GM23338 (cell line): ENCODE measurements around the gene NDUFAF8. TPM values are rescaled to one million over a fixed set of nuclear protein-coding genes. Genes with fewer than 3 reads are reported as not detected.

Source experiments
- ATAC-seq: fragments of 200-7000 bp; cut with Tn5 transposase; 3 replicates; pipeline ENCODE4 v1.9.1; 2020
- DNase-seq: peaks from one replicate; pipeline ENCODE4 v3.0.0-alpha.2; 2015; ENCODE audit warnings: low spot score
- H2AFZ ChIP-seq: fragments of 200-600 bp; sonication (generic); 2 replicates; pipeline ENCODE4 v1.8.0; 2016; ENCODE audit warnings: antibody characterized with exemption, mild to moderate bottlenecking, moderate library complexity
- H3F3A ChIP-seq: fragments of 200-600 bp; sonication (generic); replicated peaks from 2 replicates; pipeline ENCODE4 v1.8.0; 2017; ENCODE audit warnings: antibody characterized with exemption, mixed run types, low read depth
- H3K27ac ChIP-seq: fragments of 200-600 bp; sonication (generic); 2 replicates; pipeline ENCODE4 v1.6.1; 2016; ENCODE audit warnings: low read depth
- H3K27me3 ChIP-seq: fragments of 200-600 bp; sonication (generic); 2 replicates; pipeline ENCODE4 v1.8.0; 2016; ENCODE audit warnings: mild to moderate bottlenecking, mixed run types, moderate library complexity; ENCODE audit not compliant: insufficient read depth
- H3K36me3 ChIP-seq: fragments of 200-600 bp; sonication (generic); 2 replicates; pipeline ENCODE4 v1.8.0; 2016; ENCODE audit warnings: mild to moderate bottlenecking; ENCODE audit not compliant: insufficient read depth
- H3K4me1 ChIP-seq: fragments of 200-600 bp; sonication (generic); 2 replicates; pipeline ENCODE4 v1.8.0; 2016; ENCODE audit warnings: mild to moderate bottlenecking, moderate library complexity; ENCODE audit not compliant: insufficient read depth
- H3K4me2 ChIP-seq: fragments of 200-600 bp; sonication (generic); 2 replicates; pipeline ENCODE4 v1.7.1; 2017; ENCODE audit warnings: mixed run types
- H3K4me3 ChIP-seq: fragments of 200-600 bp; sonication (generic); 2 replicates; pipeline ENCODE4 v1.6.1; 2016; ENCODE audit warnings: mixed run types
- H3K79me2 ChIP-seq: fragments of 200-600 bp; sonication (generic); replicated peaks from 2 replicates; pipeline ENCODE4 v1.8.0; 2017; ENCODE audit warnings: mild to moderate bottlenecking; ENCODE audit not compliant: insufficient read depth
- H3K9me2 ChIP-seq: fragments of 200-600 bp; sonication (generic); 2 replicates; pipeline ENCODE4 v1.8.0; 2017; ENCODE audit not compliant: insufficient read depth
- H4K20me1 ChIP-seq: fragments of 200-600 bp; sonication (generic); replicated peaks from 2 replicates; pipeline ENCODE4 v1.8.0; 2017; ENCODE audit warnings: mild to moderate bottlenecking; ENCODE audit not compliant: insufficient read depth
- H3K27ac Mint-ChIP-seq: 2 replicates; pipeline ENCODE4 v1.8.0; 2020; ENCODE audit warnings: inconsistent platforms, mild to moderate bottlenecking, moderate library complexity, mixed read lengths
- H3K27me3 Mint-ChIP-seq: 3 replicates; pipeline ENCODE4 v1.8.0; 2022; ENCODE audit warnings: low read depth, mild to moderate bottlenecking, moderate library complexity, mixed read lengths, inconsistent platforms; ENCODE audit not compliant: insufficient read depth, poor library complexity
- H3K36me3 Mint-ChIP-seq: 3 replicates; pipeline ENCODE4 v1.8.0; 2021; ENCODE audit warnings: low read depth, mild to moderate bottlenecking, inconsistent platforms, moderate library complexity, mixed read lengths
- H3K4me1 Mint-ChIP-seq: 3 replicates; pipeline ENCODE4 v1.8.0; 2020; ENCODE audit warnings: mild to moderate bottlenecking, inconsistent platforms, mixed read lengths
- H3K4me3 Mint-ChIP-seq: 3 replicates; pipeline ENCODE4 v1.8.0; 2021; ENCODE audit warnings: moderate library complexity, mild to moderate bottlenecking, inconsistent platforms, mixed read lengths
- H3K9me3 Mint-ChIP-seq: 3 replicates; pipeline ENCODE4 v1.8.0; 2020; ENCODE audit warnings: moderate library complexity, mild to moderate bottlenecking, inconsistent platforms, mixed read lengths
- EZH2 ChIP-seq: fragments of 200-600 bp; sonication (generic); IDR thresholded peaks from one replicate; pipeline ENCODE4 v1.8.0; 2017; ENCODE audit warnings: antibody characterized with exemption, mild to moderate bottlenecking, low read depth; ENCODE audit not compliant: unreplicated experiment
- ZNF114 ChIP-seq: fragments of 250-450 bp; sonication (Bioruptor Pico); IDR thresholded peaks from 2 replicates; pipeline ENCODE4 v1.5.0; 2020; ENCODE audit warnings: mild to moderate bottlenecking, moderate library complexity
- polyA plus RNA-seq: library from polyadenylated mRNA; unstranded; fragments of >200 nt; fragmentation: Nextera tagmentation; extraction: Ambion mirVana; gene quantifications from 2 replicates; pipeline ENCODE4 v1.2.1, GENCODE V29; 2016
- total RNA-seq: library from RNA; depleted of rRNA; stranded (reverse); fragments of >200 nt; shearing (Covaris generic); gene quantifications from 2 replicates; pipeline ENCODE4 v1.2.3, GENCODE V29; 2014
- TF ChIP-seq, protein P1 (sequence below): IDR thresholded peaks from one replicate; pipeline ENCODE4 v1.6.1; 2018; ENCODE audit warnings: antibody characterized with exemption; ENCODE audit not compliant: unreplicated experiment
- TF ChIP-seq, protein P2 (sequence below), 2 experiments: fragments of 200-600 bp in 1 of 2; sonication (generic) in 1 of 2; conservative IDR thresholded peaks; 2 replicates each; pipeline versions ENCODE4 v1.5.1 to v1.6.1; 2016 to 2017; ENCODE audit warnings: antibody characterized with exemption in 2 of 2, low read depth in 2 of 2, mild to moderate bottlenecking in 2 of 2, moderate library complexity in 1 of 2

Gene NDUFAF8
- total and polyA plus RNA-seq, 2 experiments from 2014 or later = 21.5 to 156 TPM

DNA sequence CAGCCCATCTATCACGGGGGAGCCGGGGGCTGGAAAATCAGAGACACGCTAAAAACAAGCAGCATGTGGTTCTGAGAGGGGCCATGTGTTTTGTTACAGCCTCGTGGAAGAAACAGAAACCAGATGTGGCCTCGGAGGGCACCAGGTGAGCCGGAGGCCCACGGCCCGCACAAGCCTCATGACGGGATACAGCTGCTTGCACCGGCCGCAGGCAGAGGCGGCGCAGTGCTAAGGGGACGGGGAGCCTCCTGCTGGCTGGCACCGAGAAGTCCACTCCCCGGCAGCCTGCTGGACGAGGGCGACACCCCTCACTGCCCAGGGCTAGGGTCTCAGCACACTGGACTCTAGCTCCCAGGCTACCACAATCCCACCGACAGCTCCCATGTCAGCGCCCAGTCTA is 19.2 kb downstream of the NDUFAF8 start:
- Histone ChIP-seq H3K9me2 (peaks cover 5% of the 10 kb centered on the region), H3K4me2 (no peak overlapping the region), H3K27me3 (no peaks in the 10 kb centered on the region)

DNA sequence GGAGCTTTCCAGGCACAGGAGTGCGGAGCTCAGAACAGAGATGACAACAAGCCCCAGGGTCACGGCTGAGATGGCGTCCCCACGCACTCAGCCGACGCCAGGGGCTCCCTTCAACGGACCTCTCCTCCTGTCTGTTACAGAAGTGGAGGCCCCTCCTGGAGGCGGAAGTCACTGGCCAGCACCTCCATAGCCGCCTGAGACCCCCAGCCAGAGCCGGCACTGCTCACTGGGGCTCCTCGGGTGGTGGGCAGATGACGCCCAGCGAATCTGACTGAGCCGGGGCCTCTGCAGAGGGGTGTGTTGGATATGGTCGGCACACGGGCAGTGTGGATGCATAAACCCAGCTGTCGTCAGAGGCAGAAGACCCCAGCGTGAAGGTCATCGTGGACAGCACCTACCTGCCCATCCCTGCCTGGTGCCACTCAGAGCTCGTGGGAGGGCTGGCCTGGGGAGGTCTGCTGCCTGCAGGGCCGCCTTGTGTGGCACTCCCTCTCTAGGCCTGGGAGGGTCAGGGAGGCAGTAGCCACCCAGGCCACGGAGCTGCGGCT is 20.0 kb downstream of the NDUFAF8 start:
- Histone ChIP-seq H3K79me2 (no peaks in the 10 kb centered on the region), H3K4me3 (no peak overlapping the region), H3K27me3 (no peaks in the 10 kb centered on the region), H2AFZ (no peak overlapping the region), H3K36me3 (no peaks in the 10 kb centered on the region), H3K9me2 (no peaks in the 10 kb centered on the region), H3K4me2 (no peak overlapping the region), H4K20me1 (no peaks in the 10 kb centered on the region; the same call in 1 of the 2 replicates), H3K27ac (no peak overlapping the region), H3K4me1 (peaks cover 3% of the 10 kb centered on the region; the same call in 1 of the 2 replicates), H3F3A (peaks cover 1% of the 10 kb centered on the region; the same call in 1 of the 2 replicates)
- H3K27ac Mint-ChIP-seq = no peak overlapping the region
- H3K36me3 Mint-ChIP-seq = no peaks in the 10 kb centered on the region
- H3K27me3 Mint-ChIP-seq = peaks cover 8% of the 10 kb centered on the region
- no peak for ATAC-seq
- TF ChIP-seq, protein P1, sequence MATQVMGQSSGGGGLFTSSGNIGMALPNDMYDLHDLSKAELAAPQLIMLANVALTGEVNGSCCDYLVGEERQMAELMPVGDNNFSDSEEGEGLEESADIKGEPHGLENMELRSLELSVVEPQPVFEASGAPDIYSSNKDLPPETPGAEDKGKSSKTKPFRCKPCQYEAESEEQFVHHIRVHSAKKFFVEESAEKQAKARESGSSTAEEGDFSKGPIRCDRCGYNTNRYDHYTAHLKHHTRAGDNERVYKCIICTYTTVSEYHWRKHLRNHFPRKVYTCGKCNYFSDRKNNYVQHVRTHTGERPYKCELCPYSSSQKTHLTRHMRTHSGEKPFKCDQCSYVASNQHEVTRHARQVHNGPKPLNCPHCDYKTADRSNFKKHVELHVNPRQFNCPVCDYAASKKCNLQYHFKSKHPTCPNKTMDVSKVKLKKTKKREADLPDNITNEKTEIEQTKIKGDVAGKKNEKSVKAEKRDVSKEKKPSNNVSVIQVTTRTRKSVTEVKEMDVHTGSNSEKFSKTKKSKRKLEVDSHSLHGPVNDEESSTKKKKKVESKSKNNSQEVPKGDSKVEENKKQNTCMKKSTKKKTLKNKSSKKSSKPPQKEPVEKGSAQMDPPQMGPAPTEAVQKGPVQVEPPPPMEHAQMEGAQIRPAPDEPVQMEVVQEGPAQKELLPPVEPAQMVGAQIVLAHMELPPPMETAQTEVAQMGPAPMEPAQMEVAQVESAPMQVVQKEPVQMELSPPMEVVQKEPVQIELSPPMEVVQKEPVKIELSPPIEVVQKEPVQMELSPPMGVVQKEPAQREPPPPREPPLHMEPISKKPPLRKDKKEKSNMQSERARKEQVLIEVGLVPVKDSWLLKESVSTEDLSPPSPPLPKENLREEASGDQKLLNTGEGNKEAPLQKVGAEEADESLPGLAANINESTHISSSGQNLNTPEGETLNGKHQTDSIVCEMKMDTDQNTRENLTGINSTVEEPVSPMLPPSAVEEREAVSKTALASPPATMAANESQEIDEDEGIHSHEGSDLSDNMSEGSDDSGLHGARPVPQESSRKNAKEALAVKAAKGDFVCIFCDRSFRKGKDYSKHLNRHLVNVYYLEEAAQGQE = no peak
- no peaks in the 10 kb centered on the region for H3K9me3 Mint-ChIP-seq
- peaks cover 6% of the 10 kb centered on the region for H3K4me1 Mint-ChIP-seq
- no peak overlapping the region for H3K4me3 Mint-ChIP-seq
- DNase-seq = no peak

More for the DNA sequence above, 19.2 kb downstream of the NDUFAF8 start:
- Mint-ChIP-seq H3K27ac (no peak overlapping the region), H3K36me3 (no peaks in the 10 kb centered on the region; the same call in 2 of the 3 replicates), H3K4me1 (peaks cover 8% of the 10 kb centered on the region), H3K9me3 (no peaks in the 10 kb centered on the region), H3K4me3 (no peak overlapping the region), H3K27me3 (peaks cover 11% of the 10 kb centered on the region)
- H3F3A ChIP-seq = peaks cover 2% of the 10 kb centered on the region; the same call in 1 of the 2 replicates
- peak; percentile 64 for DNase-seq
- peak; percentile 43 for ATAC-seq
- H3K4me3 ChIP-seq = no peak overlapping the region
- H4K20me1 ChIP-seq = no peaks in the 10 kb centered on the region; the same call in 1 of the 2 replicates
- no peaks in the 10 kb centered on the region for H3K79me2 ChIP-seq
- H3K4me1 ChIP-seq = peaks cover 3% of the 10 kb centered on the region; the same call in 1 of the 2 replicates
- H3K27ac ChIP-seq = no peak overlapping the region
- no peaks in the 10 kb centered on the region for H3K36me3 ChIP-seq
- TF ChIP-seq ZNF114 (CRISPR knock-in tag) (no peak), EZH2 (no peak)
- TF ChIP-seq, protein P2, sequence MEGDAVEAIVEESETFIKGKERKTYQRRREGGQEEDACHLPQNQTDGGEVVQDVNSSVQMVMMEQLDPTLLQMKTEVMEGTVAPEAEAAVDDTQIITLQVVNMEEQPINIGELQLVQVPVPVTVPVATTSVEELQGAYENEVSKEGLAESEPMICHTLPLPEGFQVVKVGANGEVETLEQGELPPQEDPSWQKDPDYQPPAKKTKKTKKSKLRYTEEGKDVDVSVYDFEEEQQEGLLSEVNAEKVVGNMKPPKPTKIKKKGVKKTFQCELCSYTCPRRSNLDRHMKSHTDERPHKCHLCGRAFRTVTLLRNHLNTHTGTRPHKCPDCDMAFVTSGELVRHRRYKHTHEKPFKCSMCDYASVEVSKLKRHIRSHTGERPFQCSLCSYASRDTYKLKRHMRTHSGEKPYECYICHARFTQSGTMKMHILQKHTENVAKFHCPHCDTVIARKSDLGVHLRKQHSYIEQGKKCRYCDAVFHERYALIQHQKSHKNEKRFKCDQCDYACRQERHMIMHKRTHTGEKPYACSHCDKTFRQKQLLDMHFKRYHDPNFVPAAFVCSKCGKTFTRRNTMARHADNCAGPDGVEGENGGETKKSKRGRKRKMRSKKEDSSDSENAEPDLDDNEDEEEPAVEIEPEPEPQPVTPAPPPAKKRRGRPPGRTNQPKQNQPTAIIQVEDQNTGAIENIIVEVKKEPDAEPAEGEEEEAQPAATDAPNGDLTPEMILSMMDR (conservative IDR thresholded peaks at IDR 0.05; ENCODE audit: low read depth in 2 of 2) = peak; percentile 16 to 52; a peak in 2 of 4 replicates
- no peak overlapping the region for H2AFZ ChIP-seq
